Adrenal gland (tissue), 5 donors: ENCODE results near the gene ALDH5A1.

ENCODE experiments used
- CTCF ChIP-seq, 6 experiments: fragments of 450-650 bp in 4 of 6; fragments of 200-600 bp in 2 of 6; sonication (generic) in 1 of 6; IDR thresholded peaks; 1 replicate in 5 of 6; 2 replicates in 1 of 6; pipeline versions ENCODE4 v1.5.1 to v1.8.0; 2016 to 2021; ENCODE audit warnings: antibody characterized with exemption in 6 of 6, mild to moderate bottlenecking in 2 of 6, moderate library complexity in 1 of 6
- POLR2A ChIP-seq, 2 donors: fragments of 450-650 bp; IDR thresholded peaks; one replicate each; pipeline ENCODE4 v1.6.1; 2017; ENCODE audit warnings: antibody characterized with exemption in 2 of 2, mild to moderate bottlenecking in 2 of 2, moderate library complexity in 1 of 2
- donor health status: DM: no; HTN: no; CAD: no.

- TF ChIP-seq CTCF (IDR thresholded peaks at IDR 0.05) (no peak), POLR2A (IDR thresholded peaks at IDR 0.05) (no peak)
These were observed 42.4 kb downstream of the ALDH5A1 start for GRCh38 chr6:24537082-24537699.
